PC-9 (cell line): ENCODE measurements around the gene NLRP7.
"Not testable (repeated sequence)": the region's sequence is repeated elsewhere in the genome, so short reads cannot be mapped to it uniquely, and the experiment has no call there.

Experiments
- CTCF ChIP-seq: fragments of 200-600 bp; sonication (generic); conservative IDR thresholded peaks from 2 replicates; pipeline ENCODE4 v1.6.1; 2017; ENCODE audit warnings: mixed run types, antibody characterized with exemption, mild to moderate bottlenecking, moderate library complexity
- EZH2 ChIP-seq: fragments of 200-600 bp; sonication (generic); IDR thresholded peaks from 2 replicates; pipeline ENCODE4 v1.8.0; 2017; ENCODE audit warnings: antibody characterized with exemption, low read depth

DNA sequence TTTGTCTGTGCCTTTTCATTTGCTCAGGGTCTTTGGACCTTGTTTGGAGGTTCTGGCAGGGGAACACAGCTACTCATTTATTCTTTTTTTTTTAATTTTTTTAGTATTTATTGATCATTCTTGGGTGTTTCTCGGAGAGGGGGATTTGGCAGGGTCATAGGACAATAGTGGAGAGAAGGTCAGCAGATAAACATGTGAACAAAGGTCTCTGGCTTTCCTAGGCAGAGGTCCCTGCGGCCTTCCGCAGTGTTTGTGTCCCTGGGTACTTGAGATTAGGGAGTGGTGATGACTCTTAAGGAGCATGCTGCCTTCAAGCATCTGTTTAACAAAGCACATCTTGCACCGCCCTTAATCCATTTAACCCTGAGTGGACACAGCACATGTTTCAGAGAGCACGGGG lies 39.4 kb downstream of the NLRP7 start:
- not testable (repeated sequence) for TF ChIP-seq EZH2, CTCF
